Vagina (tissue), 2 donors: ENCODE results near the gene RPL22.

ENCODE experiments used
- POLR2A ChIP-seq, 2 donors: fragments of 450-650 bp; IDR thresholded peaks; one replicate each; pipeline ENCODE4 v1.6.1; 2017; ENCODE audit warnings: antibody characterized with exemption in 2 of 2, mild to moderate bottlenecking in 2 of 2, moderate library complexity in 2 of 2
- POLR2AphosphoS5 ChIP-seq, 2 donors: sonication (generic); formaldehyde crosslinking; IDR thresholded peaks; one replicate each; pipeline ENCODE4 v1.9.0; 2017; ENCODE audit warnings: antibody characterized with exemption in 2 of 2, mild to moderate bottlenecking in 2 of 2, low read depth in 1 of 2; ENCODE audit not compliant: insufficient read depth in 1 of 2
- TF ChIP-seq, protein P1 (sequence below), 3 experiments: fragments of 450-650 bp in 2 of 3; fragments of 200-600 bp in 1 of 3; sonication (generic) in 1 of 3; IDR thresholded peaks; one replicate each; pipeline ENCODE4 v1.5.1; 2017 to 2019; ENCODE audit warnings: antibody characterized with exemption in 3 of 3, mild to moderate bottlenecking in 2 of 3, moderate library complexity in 2 of 3

DNA sequence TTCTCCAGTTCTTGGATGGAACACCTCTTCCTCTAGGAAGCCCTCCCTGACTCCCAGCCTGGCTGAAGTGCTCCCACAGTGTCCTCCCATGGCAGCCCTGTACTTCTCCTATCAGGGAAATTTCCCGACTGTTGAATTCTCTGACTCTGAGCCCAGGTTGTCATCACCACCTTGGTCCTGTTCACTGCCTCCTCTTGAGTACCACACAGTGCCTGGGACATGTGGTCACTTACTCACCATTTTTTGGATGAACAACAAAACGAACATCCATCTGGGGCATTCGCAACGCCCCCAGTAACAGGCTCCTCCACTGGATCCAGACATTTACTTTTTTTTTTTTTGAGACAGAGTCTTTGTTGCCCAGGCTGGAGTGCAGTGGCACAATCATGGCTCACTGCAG lies 56.7 kb downstream of the RPL22 start:
- TF ChIP-seq, protein P1, sequence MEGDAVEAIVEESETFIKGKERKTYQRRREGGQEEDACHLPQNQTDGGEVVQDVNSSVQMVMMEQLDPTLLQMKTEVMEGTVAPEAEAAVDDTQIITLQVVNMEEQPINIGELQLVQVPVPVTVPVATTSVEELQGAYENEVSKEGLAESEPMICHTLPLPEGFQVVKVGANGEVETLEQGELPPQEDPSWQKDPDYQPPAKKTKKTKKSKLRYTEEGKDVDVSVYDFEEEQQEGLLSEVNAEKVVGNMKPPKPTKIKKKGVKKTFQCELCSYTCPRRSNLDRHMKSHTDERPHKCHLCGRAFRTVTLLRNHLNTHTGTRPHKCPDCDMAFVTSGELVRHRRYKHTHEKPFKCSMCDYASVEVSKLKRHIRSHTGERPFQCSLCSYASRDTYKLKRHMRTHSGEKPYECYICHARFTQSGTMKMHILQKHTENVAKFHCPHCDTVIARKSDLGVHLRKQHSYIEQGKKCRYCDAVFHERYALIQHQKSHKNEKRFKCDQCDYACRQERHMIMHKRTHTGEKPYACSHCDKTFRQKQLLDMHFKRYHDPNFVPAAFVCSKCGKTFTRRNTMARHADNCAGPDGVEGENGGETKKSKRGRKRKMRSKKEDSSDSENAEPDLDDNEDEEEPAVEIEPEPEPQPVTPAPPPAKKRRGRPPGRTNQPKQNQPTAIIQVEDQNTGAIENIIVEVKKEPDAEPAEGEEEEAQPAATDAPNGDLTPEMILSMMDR (IDR thresholded peaks at IDR 0.05) = no peak
- TF ChIP-seq POLR2A (IDR thresholded peaks at IDR 0.05) (no peak), POLR2AphosphoS5 (IDR thresholded peaks at IDR 0.05; ENCODE audit: insufficient read depth in 1 of 2, low read depth in 1 of 2) (no peak)
